Measurements from ENCODE around the gene CUX1. TPM values are rescaled to one million over a fixed set of nuclear protein-coding genes. Genes with fewer than 3 reads are reported as not detected.
A peak's percentile ranks its signal among the peaks of the same experiment; 100 is the strongest.

The CUX1 gene
- total RNA-seq, 1 donor from 2014 or later, result 89.1 TPM

DNA sequence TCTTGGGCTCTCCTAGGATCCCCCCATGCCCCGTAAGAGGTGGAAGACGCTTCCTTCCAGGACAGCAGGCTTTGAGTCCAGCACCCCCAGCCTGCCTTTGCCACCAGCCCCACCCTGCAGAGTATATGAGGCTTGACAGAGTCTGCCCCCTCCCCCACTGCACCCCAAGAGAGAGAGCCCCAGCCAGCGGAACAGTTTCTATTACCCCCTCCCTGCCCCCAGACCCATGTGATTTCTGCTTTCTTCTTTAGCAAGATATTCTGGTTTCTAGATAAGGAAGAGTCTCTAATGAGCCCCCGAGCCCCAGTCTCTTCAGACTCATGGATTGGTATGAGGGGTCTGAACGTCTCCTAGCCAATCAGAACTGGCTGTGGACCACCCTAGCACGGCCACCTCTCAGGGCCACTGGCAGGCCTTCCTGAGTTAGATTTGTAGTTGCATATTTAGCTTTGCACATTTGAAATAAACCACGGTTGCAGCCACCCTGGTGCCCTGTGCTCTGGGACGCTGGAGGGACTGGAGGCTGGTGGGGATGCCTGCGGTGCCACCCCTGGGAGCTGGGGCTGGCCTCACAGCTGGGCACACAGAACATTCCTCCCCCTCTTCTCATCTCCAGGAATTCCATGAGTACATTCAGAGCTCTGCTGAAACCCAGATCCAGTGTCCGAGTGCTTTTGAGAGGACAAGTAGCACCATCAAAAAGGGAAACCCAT is 466.2 kb downstream of the CUX1 start:
- Mint-ChIP-seq H3K36me3 (ENCODE audit: unreplicated experiment) (no peaks in the 10 kb centered on the region), H3K4me1 (ENCODE audit: unreplicated experiment) (peaks cover 20% of the 10 kb centered on the region), H3K27me3 (ENCODE audit: unreplicated experiment) (no peaks in the 10 kb centered on the region), H3K9me3 (ENCODE audit: unreplicated experiment) (no peaks in the 10 kb centered on the region), H3K4me3 (ENCODE audit: unreplicated experiment) (no peak overlapping the region), H3K27ac (ENCODE audit: unreplicated experiment) (no peak overlapping the region)
- TF ChIP-seq, protein P1, sequence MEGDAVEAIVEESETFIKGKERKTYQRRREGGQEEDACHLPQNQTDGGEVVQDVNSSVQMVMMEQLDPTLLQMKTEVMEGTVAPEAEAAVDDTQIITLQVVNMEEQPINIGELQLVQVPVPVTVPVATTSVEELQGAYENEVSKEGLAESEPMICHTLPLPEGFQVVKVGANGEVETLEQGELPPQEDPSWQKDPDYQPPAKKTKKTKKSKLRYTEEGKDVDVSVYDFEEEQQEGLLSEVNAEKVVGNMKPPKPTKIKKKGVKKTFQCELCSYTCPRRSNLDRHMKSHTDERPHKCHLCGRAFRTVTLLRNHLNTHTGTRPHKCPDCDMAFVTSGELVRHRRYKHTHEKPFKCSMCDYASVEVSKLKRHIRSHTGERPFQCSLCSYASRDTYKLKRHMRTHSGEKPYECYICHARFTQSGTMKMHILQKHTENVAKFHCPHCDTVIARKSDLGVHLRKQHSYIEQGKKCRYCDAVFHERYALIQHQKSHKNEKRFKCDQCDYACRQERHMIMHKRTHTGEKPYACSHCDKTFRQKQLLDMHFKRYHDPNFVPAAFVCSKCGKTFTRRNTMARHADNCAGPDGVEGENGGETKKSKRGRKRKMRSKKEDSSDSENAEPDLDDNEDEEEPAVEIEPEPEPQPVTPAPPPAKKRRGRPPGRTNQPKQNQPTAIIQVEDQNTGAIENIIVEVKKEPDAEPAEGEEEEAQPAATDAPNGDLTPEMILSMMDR (IDR thresholded peaks at IDR 0.05), result no peak
- no peak for DNase-seq (ENCODE audit: extremely low spot score, unreplicated experiment)

GRCh38 chr7:102284399-102284798 is 467.0 kb downstream of the CUX1 start:
- Mint-ChIP-seq H3K4me3 (ENCODE audit: unreplicated experiment) (no peak overlapping the region), H3K27me3 (ENCODE audit: unreplicated experiment) (no peaks in the 10 kb centered on the region)
- TF ChIP-seq, protein P1 (IDR thresholded peaks at IDR 0.05), result no peak

DNA sequence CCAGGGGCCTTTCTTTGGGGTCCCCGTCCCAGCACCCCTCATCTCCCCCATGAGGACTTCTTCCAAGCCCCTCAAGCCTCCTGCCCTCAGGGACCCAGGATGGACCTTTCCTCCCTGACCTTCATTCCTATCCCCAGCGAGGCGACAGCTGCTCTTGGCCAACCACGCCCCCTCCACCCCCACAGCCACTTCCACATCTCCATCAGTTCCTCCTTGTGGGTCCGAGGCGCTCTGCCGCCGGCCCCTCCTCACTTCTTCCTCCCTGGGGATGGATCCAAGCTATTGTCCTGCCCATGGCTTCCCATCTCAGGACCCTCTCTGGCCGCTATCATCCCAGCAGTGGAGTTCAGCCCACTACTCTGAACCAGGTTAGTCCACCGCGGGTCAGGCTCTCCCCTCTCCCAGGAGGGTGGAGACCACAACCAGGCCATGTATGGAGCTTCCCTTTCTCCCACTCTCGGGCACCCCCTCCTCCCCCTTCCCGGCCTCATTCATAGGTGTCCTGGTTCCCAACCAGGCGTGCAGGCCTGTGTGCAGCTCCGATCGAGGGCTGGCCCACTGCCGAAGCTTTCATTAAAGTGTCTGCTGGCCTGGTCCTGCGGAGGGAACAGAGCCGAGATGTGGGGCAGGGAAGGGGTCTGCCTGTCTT is 467.6 kb downstream of the CUX1 start:
- DNase-seq (ENCODE audit: extremely low spot score, unreplicated experiment), result no peak
- TF ChIP-seq, protein P1 (IDR thresholded peaks at IDR 0.05), result no peak
- H3K27me3 Mint-ChIP-seq (ENCODE audit: unreplicated experiment), result no peaks in the 10 kb centered on the region
- no peaks in the 10 kb centered on the region for H3K9me3 Mint-ChIP-seq (ENCODE audit: unreplicated experiment)
- H3K27ac Mint-ChIP-seq (ENCODE audit: unreplicated experiment), result no peak overlapping the region
- peak overlapping the region; percentile 47 for H3K4me3 Mint-ChIP-seq (ENCODE audit: unreplicated experiment)
- H3K36me3 Mint-ChIP-seq (ENCODE audit: unreplicated experiment), result no peaks in the 10 kb centered on the region
- H3K4me1 Mint-ChIP-seq (ENCODE audit: unreplicated experiment), result peaks cover 24% of the 10 kb centered on the region

More at GRCh38 chr7:102284399-102284798, 467.0 kb downstream of the CUX1 start:
- no peaks in the 10 kb centered on the region for H3K36me3 Mint-ChIP-seq (ENCODE audit: unreplicated experiment)
- H3K9me3 Mint-ChIP-seq (ENCODE audit: unreplicated experiment), result no peaks in the 10 kb centered on the region
- DNase-seq (ENCODE audit: extremely low spot score, unreplicated experiment), result no peak
- peaks cover 24% of the 10 kb centered on the region for H3K4me1 Mint-ChIP-seq (ENCODE audit: unreplicated experiment)
- no peak overlapping the region for H3K27ac Mint-ChIP-seq (ENCODE audit: unreplicated experiment)

- H3K4me1 Mint-ChIP-seq (ENCODE audit: unreplicated experiment), result peaks cover 24% of the 10 kb centered on the region
- no peaks in the 10 kb centered on the region for H3K27me3 Mint-ChIP-seq (ENCODE audit: unreplicated experiment)
- no peaks in the 10 kb centered on the region for H3K36me3 Mint-ChIP-seq (ENCODE audit: unreplicated experiment)
- H3K27ac Mint-ChIP-seq (ENCODE audit: unreplicated experiment), result no peak overlapping the region
- peak overlapping the region; percentile 69 for H3K4me3 Mint-ChIP-seq (ENCODE audit: unreplicated experiment)
- H3K9me3 Mint-ChIP-seq (ENCODE audit: unreplicated experiment), result no peaks in the 10 kb centered on the region
- TF ChIP-seq, protein P1 (IDR thresholded peaks at IDR 0.05), result no peak
- no peak for DNase-seq (ENCODE audit: extremely low spot score, unreplicated experiment)
Measured at GRCh38 chr7:102285540-102286236, 468.3 kb downstream of the CUX1 start.
